Lower lobe of right lung (tissue), 2 donors: ENCODE measurements around the gene SLC2A11. TPM values are rescaled to one million over a fixed set of nuclear protein-coding genes. Genes with fewer than 3 reads are reported as not detected.
"Not testable (repeated sequence)": the region's sequence is repeated elsewhere in the genome, so short reads cannot be mapped to it uniquely, and the experiment has no call there.

Experiments
- ATAC-seq, 2 donors: fragments of 200-7000 bp; cut with Tn5 transposase; one replicate each; pipeline ENCODE4 v1.9.1; 2020 to 2022; ENCODE audit warnings: mild to moderate bottlenecking in 2 of 2, moderate library complexity in 2 of 2
- DNase-seq: peaks from one replicate; pipeline ENCODE4 v3.0.0-alpha.2; 2020
- H3K27ac ChIP-seq: fragments of 200-600 bp; one replicate; pipeline ENCODE4 v1.8.0; 2022
- H3K27me3 ChIP-seq: fragments of 200-600 bp; one replicate; pipeline ENCODE4 v1.8.0; 2022; ENCODE audit warnings: low read depth
- H3K36me3 ChIP-seq: fragments of 200-600 bp; one replicate; pipeline ENCODE4 v1.8.0; 2022; ENCODE audit warnings: mild to moderate bottlenecking
- H3K4me1 ChIP-seq: fragments of 200-600 bp; one replicate; pipeline ENCODE4 v1.8.0; 2022
- H3K4me3 ChIP-seq: fragments of 200-600 bp; one replicate; pipeline ENCODE4 v1.8.0; 2022; ENCODE audit warnings: mild to moderate bottlenecking
- H3K9me3 ChIP-seq: fragments of 200-600 bp; one replicate; pipeline ENCODE4 v1.8.0; 2022
- CTCF ChIP-seq: fragments of 200-600 bp; IDR thresholded peaks from one replicate; pipeline ENCODE4 v1.8.0; 2022; ENCODE audit warnings: antibody characterized with exemption, mild to moderate bottlenecking
- intact Hi-C: fragments of 100-400 bp; cut with DNase I; formaldehyde crosslinking; loops from one replicate; pipeline ENCODE4 v1.11.0; 2022
- total RNA-seq: library from RNA; stranded (reverse); fragmentation: NEBNext Ultra II Directional; extraction: Animal tissue kit (Norgen Biotek cat#: 25700); gene quantifications from one replicate; pipeline ENCODE4 v1.2.1, GENCODE V29; 2021
- donor health status: DM: no; HTN: yes; CAD: no; lungs with severe emphysema.

Gene SLC2A11
- total RNA-seq, 1 donor from 2014 or later, result 12.7 TPM

- intact Hi-C loops, result no loop called here
- TF ChIP-seq CTCF, result peak; percentile 39
- no peak overlapping the region for H3K27ac ChIP-seq
- peaks cover 9% of the 10 kb centered on the region for H3K4me1 ChIP-seq
- no peaks in the 10 kb centered on the region for H3K27me3 ChIP-seq
- DNase-seq (peak; percentile 42), ATAC-seq (no peak)
- no peaks in the 10 kb centered on the region for H3K9me3 ChIP-seq
- no peak overlapping the region for H3K4me3 ChIP-seq
- H3K36me3 ChIP-seq, result no peaks in the 10 kb centered on the region
Observed at GRCh38 chr22:23862103-23862502, 4.4 kb downstream of the SLC2A11 start.

- H3K4me3 ChIP-seq, H3K9me3 ChIP-seq, ATAC-seq, H3K4me1 ChIP-seq, H3K27ac ChIP-seq, H3K27me3 ChIP-seq, intact Hi-C loops: not testable (repeated sequence)
- DNase-seq, result peak; percentile 11
- peaks cover 14% of the 10 kb centered on the region for H3K36me3 ChIP-seq
Observed at GRCh38 chr22:23864499-23865154, 7.0 kb downstream of the SLC2A11 start.

- no peak overlapping the region for H3K4me3 ChIP-seq
- TF ChIP-seq CTCF, result no peak
- peaks cover 22% of the 10 kb centered on the region for H3K36me3 ChIP-seq
- intact Hi-C loops, result no loop called here
- no peaks in the 10 kb centered on the region for H3K27me3 ChIP-seq
- H3K4me1 ChIP-seq, result no peaks in the 10 kb centered on the region
- no peak overlapping the region for H3K27ac ChIP-seq
- peak; percentile 28 to 51 for ATAC-seq
- DNase-seq, result no peak
- H3K9me3 ChIP-seq, result no peaks in the 10 kb centered on the region
Observed at GRCh38 chr22:23868580-23868979, 10.9 kb downstream of the SLC2A11 start.

- ATAC-seq, result no peak
- DNase-seq, result no peak
- Histone ChIP-seq H3K36me3 (peaks cover 36% of the 10 kb centered on the region), H3K27me3 (no peaks in the 10 kb centered on the region), H3K4me3 (no peak overlapping the region), H3K9me3 (no peaks in the 10 kb centered on the region), H3K4me1 (no peaks in the 10 kb centered on the region), H3K27ac (no peak overlapping the region)
- TF ChIP-seq CTCF, result no peak
- intact Hi-C loops, result no loop called here
Observed at GRCh38 chr22:23874871-23875270, 17.2 kb downstream of the SLC2A11 start.

GRCh38 chr22:23875801-23876200 lies 18.1 kb downstream of the SLC2A11 start:
- H3K9me3 ChIP-seq, result no peaks in the 10 kb centered on the region
- TF ChIP-seq CTCF, result no peak
- no peak overlapping the region for H3K4me3 ChIP-seq
- DNase-seq, result no peak
- intact Hi-C loops, result no loop called here
- no peaks in the 10 kb centered on the region for H3K4me1 ChIP-seq
- no peak for ATAC-seq
- no peak overlapping the region for H3K27ac ChIP-seq
- no peaks in the 10 kb centered on the region for H3K27me3 ChIP-seq
- peaks cover 30% of the 10 kb centered on the region for H3K36me3 ChIP-seq

- no peak overlapping the region for H3K4me3 ChIP-seq
- H3K36me3 ChIP-seq, result peaks cover 30% of the 10 kb centered on the region
- no peaks in the 10 kb centered on the region for H3K4me1 ChIP-seq
- ATAC-seq (peak in 1 of 2 donors; percentile 22), DNase-seq (no peak)
- H3K27me3 ChIP-seq, result no peaks in the 10 kb centered on the region
- no peaks in the 10 kb centered on the region for H3K9me3 ChIP-seq
- intact Hi-C loops, result no loop called here
- TF ChIP-seq CTCF, result no peak
- no peak overlapping the region for H3K27ac ChIP-seq
Observed at GRCh38 chr22:23877566-23877965, 19.9 kb downstream of the SLC2A11 start.
